Measurements from ENCODE around the gene DNAJC5.
"Not testable (repeated sequence)": the region's sequence is repeated elsewhere in the genome, so short reads cannot be mapped to it uniquely, and the experiment has no call there.

DNAJC5 gene

GRCh38 chr20:63955281-63955826 lies 60.4 kb downstream of the DNAJC5 start:
- Histone ChIP-seq H3K9me3 (ENCODE audit: control insufficient read depth in 1 of 2, low read length in 2 of 2) (no peaks in the 10 kb centered on the region), H3K27me3 (ENCODE audit: low read depth, low read length) (no peaks in the 10 kb centered on the region), H3K36me3 (ENCODE audit: control insufficient read depth in 1 of 2, insufficient read depth in 2 of 2, low read length in 2 of 2) (peaks cover 0 to 15% of the 10 kb centered on the region in 2 donors), H3K4me1 (ENCODE audit: control insufficient read depth in 1 of 2, insufficient read depth in 2 of 2, low read length in 2 of 2) (peaks cover 16 to 64% of the 10 kb centered on the region in 2 donors), H3K4me3 (ENCODE audit: low read depth in 1 of 2, low read length in 2 of 2) (peak overlapping the region; percentile 76 to 96), H3K27ac (ENCODE audit: low read length) (peak overlapping the region; percentile 39)

GRCh38 chr20:63955827-63956663 lies 61.1 kb downstream of the DNAJC5 start, which contains the start of gene UCKL1:
Gene UCKL1 (minus strand): TSS chr20:63956416. CDS start chr20:63956372, 44 bp downstream.
- Histone ChIP-seq H3K4me1 (ENCODE audit: control insufficient read depth in 1 of 2, insufficient read depth in 2 of 2, low read length in 2 of 2) (peaks cover 10 to 57% of the 10 kb centered on the region in 2 donors), H3K36me3 (ENCODE audit: control insufficient read depth in 1 of 2, insufficient read depth in 2 of 2, low read length in 2 of 2) (peaks cover 0 to 15% of the 10 kb centered on the region in 2 donors), H3K27ac (ENCODE audit: low read length) (peak within 1 kb of the TSS; percentile 56)

GRCh38 chr20:63956664-63957003 lies 61.7 kb downstream of the DNAJC5 start:
- H3K27ac ChIP-seq (ENCODE audit: low read length), result no peak overlapping the region
- H3K9me3 ChIP-seq (ENCODE audit: control insufficient read depth in 1 of 2, low read length in 2 of 2), result no peaks in the 10 kb centered on the region
- peaks cover 0 to 21% of the 10 kb centered on the region in 2 donors for H3K36me3 ChIP-seq (ENCODE audit: control insufficient read depth in 1 of 2, insufficient read depth in 2 of 2, low read length in 2 of 2)
- peaks cover 9 to 51% of the 10 kb centered on the region in 2 donors for H3K4me1 ChIP-seq (ENCODE audit: control insufficient read depth in 1 of 2, insufficient read depth in 2 of 2, low read length in 2 of 2)
- H3K27me3 ChIP-seq (ENCODE audit: low read depth, low read length), result no peaks in the 10 kb centered on the region
- H3K4me3 ChIP-seq (ENCODE audit: low read depth in 1 of 2, low read length in 2 of 2), result peak overlapping the region; percentile 33 to 96

More at GRCh38 chr20:63955827-63956663, 61.1 kb downstream of the DNAJC5 start, which contains the start of gene UCKL1:
- H3K4me3 ChIP-seq (ENCODE audit: low read depth in 1 of 2, low read length in 2 of 2), result peak within 1 kb of the TSS; percentile 76 to 96
- no peaks in the 10 kb centered on the region for H3K9me3 ChIP-seq (ENCODE audit: control insufficient read depth in 1 of 2, low read length in 2 of 2)
- no peaks in the 10 kb centered on the region for H3K27me3 ChIP-seq (ENCODE audit: low read depth, low read length)

- Histone ChIP-seq H3K4me1 (ENCODE audit: control insufficient read depth in 1 of 2, insufficient read depth in 2 of 2, low read length in 2 of 2) (peaks cover 9 to 46% of the 10 kb centered on the region in 2 donors), H3K4me3 (ENCODE audit: low read depth in 1 of 2, low read length in 2 of 2) (peak overlapping the region; percentile 33 to 96)
These were observed 62.2 kb downstream of the DNAJC5 start for GRCh38 chr20:63957004-63957689.

GRCh38 chr20:63957690-63958441 lies 62.9 kb downstream of the DNAJC5 start:
- Histone ChIP-seq H3K4me1 (ENCODE audit: control insufficient read depth in 1 of 2, insufficient read depth in 2 of 2, low read length in 2 of 2) (peaks cover 9 to 40% of the 10 kb centered on the region in 2 donors), H3K36me3 (ENCODE audit: control insufficient read depth in 1 of 2, insufficient read depth in 2 of 2, low read length in 2 of 2) (peaks cover 0 to 33% of the 10 kb centered on the region in 2 donors), H3K9me3 (ENCODE audit: control insufficient read depth in 1 of 2, low read length in 2 of 2) (no peaks in the 10 kb centered on the region), H3K27ac (ENCODE audit: low read length) (no peak overlapping the region), H3K4me3 (ENCODE audit: low read depth in 1 of 2, low read length in 2 of 2) (no peak overlapping the region), H3K27me3 (ENCODE audit: low read depth, low read length) (no peaks in the 10 kb centered on the region)

More at GRCh38 chr20:63957004-63957689, 62.2 kb downstream of the DNAJC5 start:
- Histone ChIP-seq H3K27ac (ENCODE audit: low read length) (peak overlapping the region; percentile 56), H3K9me3 (ENCODE audit: control insufficient read depth in 1 of 2, low read length in 2 of 2) (no peaks in the 10 kb centered on the region), H3K36me3 (ENCODE audit: control insufficient read depth in 1 of 2, insufficient read depth in 2 of 2, low read length in 2 of 2) (peaks cover 0 to 26% of the 10 kb centered on the region in 2 donors), H3K27me3 (ENCODE audit: low read depth, low read length) (no peaks in the 10 kb centered on the region)

GRCh38 chr20:63958471-63958870 lies 63.5 kb downstream of the DNAJC5 start:
- Histone ChIP-seq H3K27ac (ENCODE audit: low read length) (no peak overlapping the region), H3K4me1 (ENCODE audit: control insufficient read depth in 1 of 2, insufficient read depth in 2 of 2, low read length in 2 of 2) (peaks cover 9 to 37% of the 10 kb centered on the region in 2 donors), H3K27me3 (ENCODE audit: low read depth, low read length) (no peaks in the 10 kb centered on the region), H3K9me3 (ENCODE audit: control insufficient read depth in 1 of 2, low read length in 2 of 2) (no peaks in the 10 kb centered on the region), H3K36me3 (ENCODE audit: control insufficient read depth in 1 of 2, insufficient read depth in 2 of 2, low read length in 2 of 2) (peaks cover 0 to 39% of the 10 kb centered on the region in 2 donors), H3K4me3 (ENCODE audit: low read depth in 1 of 2, low read length in 2 of 2) (no peak overlapping the region)

GRCh38 chr20:63958964-63959698 lies 64.2 kb downstream of the DNAJC5 start:
- no peak overlapping the region for H3K27ac ChIP-seq (ENCODE audit: low read length)

GRCh38 chr20:63959699-63960075 lies 64.8 kb downstream of the DNAJC5 start:
- Histone ChIP-seq H3K4me3 (ENCODE audit: low read depth in 1 of 2, low read length in 2 of 2) (no peak overlapping the region), H3K36me3 (ENCODE audit: control insufficient read depth in 1 of 2, insufficient read depth in 2 of 2, low read length in 2 of 2) (peaks cover 0 to 50% of the 10 kb centered on the region in 2 donors), H3K4me1 (ENCODE audit: control insufficient read depth in 1 of 2, insufficient read depth in 2 of 2, low read length in 2 of 2) (peaks cover 0 to 25% of the 10 kb centered on the region in 2 donors), H3K9me3 (ENCODE audit: control insufficient read depth in 1 of 2, low read length in 2 of 2) (no peaks in the 10 kb centered on the region), H3K27me3 (ENCODE audit: low read depth, low read length) (no peaks in the 10 kb centered on the region), H3K27ac (ENCODE audit: low read length) (no peak overlapping the region)

More at GRCh38 chr20:63958964-63959698, 64.2 kb downstream of the DNAJC5 start:
- Histone ChIP-seq H3K9me3 (ENCODE audit: control insufficient read depth in 1 of 2, low read length in 2 of 2) (no peaks in the 10 kb centered on the region), H3K4me3 (ENCODE audit: low read depth in 1 of 2, low read length in 2 of 2) (no peak overlapping the region), H3K27me3 (ENCODE audit: low read depth, low read length) (no peaks in the 10 kb centered on the region), H3K36me3 (ENCODE audit: control insufficient read depth in 1 of 2, insufficient read depth in 2 of 2, low read length in 2 of 2) (peaks cover 0 to 45% of the 10 kb centered on the region in 2 donors), H3K4me1 (ENCODE audit: control insufficient read depth in 1 of 2, insufficient read depth in 2 of 2, low read length in 2 of 2) (peaks cover 3 to 31% of the 10 kb centered on the region in 2 donors)

- H3K4me3 ChIP-seq (ENCODE audit: low read depth in 1 of 2, low read length in 2 of 2); H3K9me3 ChIP-seq (ENCODE audit: control insufficient read depth in 1 of 2, low read length in 2 of 2); H3K27me3 ChIP-seq (ENCODE audit: low read depth, low read length); H3K27ac ChIP-seq (ENCODE audit: low read length): not testable (repeated sequence)
- Histone ChIP-seq H3K4me1 (ENCODE audit: control insufficient read depth in 1 of 2, insufficient read depth in 2 of 2, low read length in 2 of 2) (peaks cover 0 to 14% of the 10 kb centered on the region in 2 donors), H3K36me3 (ENCODE audit: control insufficient read depth in 1 of 2, insufficient read depth in 2 of 2, low read length in 2 of 2) (peaks cover 0 to 50% of the 10 kb centered on the region in 2 donors)
These were observed 66.0 kb downstream of the DNAJC5 start for GRCh38 chr20:63960654-63961621.
